Activated naive CD8-positive, alpha-beta T cell treated with anti-CD3 and anti-CD28 coated beads, Interleukin-2, amount 50 U/mL, for 24 hours (primary cell): ENCODE data around the gene IPO13.
A peak's percentile ranks its signal among the peaks of the same experiment; 100 is the strongest.

ENCODE experiments used
- ATAC-seq: fragments of 150-1000 bp; cut with Tn5 transposase; one replicate; pipeline ENCODE4 v1.10.0; 2021
- DNase-seq: peaks from one replicate; pipeline ENCODE4 v3.0.0; 2021
- H3K27ac Mint-ChIP-seq: one replicate; pipeline ENCODE4 v1.8.0; 2021; ENCODE audit warnings: mild to moderate bottlenecking, mixed read lengths
- H3K27me3 Mint-ChIP-seq: one replicate; pipeline ENCODE4 v1.8.0; 2021; ENCODE audit warnings: mixed read lengths
- H3K36me3 Mint-ChIP-seq: one replicate; pipeline ENCODE4 v1.8.0; 2021; ENCODE audit warnings: low read depth, mixed read lengths
- H3K4me1 Mint-ChIP-seq: one replicate; pipeline ENCODE4 v1.8.0; 2021; ENCODE audit warnings: mixed read lengths
- H3K4me3 Mint-ChIP-seq: one replicate; pipeline ENCODE4 v1.8.0; 2021; ENCODE audit warnings: mild to moderate bottlenecking, moderate library complexity, mixed read lengths
- H3K9me3 Mint-ChIP-seq: one replicate; pipeline ENCODE4 v1.8.0; 2021; ENCODE audit warnings: mixed read lengths

IPO13 gene

DNA sequence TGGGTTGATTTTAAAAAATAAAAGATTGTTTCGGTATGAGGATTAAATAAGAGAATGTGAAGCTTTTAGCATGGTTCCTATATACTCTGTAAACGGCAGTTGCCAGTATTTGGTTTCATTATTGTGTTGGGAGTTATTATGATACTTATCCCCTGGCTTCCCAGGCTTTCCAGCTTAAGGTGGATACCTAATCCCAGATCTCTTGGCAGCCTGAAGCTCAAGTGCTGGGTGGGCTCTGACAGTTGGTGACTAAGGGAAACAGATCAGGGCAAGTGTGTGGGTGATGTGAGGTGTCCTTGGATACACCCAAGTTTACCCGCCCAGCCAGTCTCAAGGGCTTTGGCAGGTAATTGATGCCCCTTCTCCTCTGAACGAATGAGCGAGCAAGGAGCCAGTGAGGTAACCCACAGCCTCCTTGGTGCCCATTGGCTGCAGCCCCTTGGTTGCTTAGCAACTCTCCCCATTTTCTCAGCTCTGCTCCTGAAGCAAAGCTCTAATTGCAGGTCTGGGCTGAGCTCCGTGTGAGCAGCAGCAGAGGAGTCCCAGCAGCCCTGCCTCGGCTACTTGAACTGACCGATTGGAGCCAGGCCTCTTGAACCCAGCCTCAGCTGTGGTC, 6.1 kb downstream of the IPO13 start:
- ATAC-seq (no peak), DNase-seq (no peak)
- H3K36me3 Mint-ChIP-seq, result peaks cover 14% of the 10 kb centered on the region
- H3K27ac Mint-ChIP-seq, result no peak overlapping the region
- H3K27me3 Mint-ChIP-seq, result no peaks in the 10 kb centered on the region
- peaks cover 18% of the 10 kb centered on the region for H3K4me1 Mint-ChIP-seq
- no peak overlapping the region for H3K4me3 Mint-ChIP-seq
- no peaks in the 10 kb centered on the region for H3K9me3 Mint-ChIP-seq

DNA sequence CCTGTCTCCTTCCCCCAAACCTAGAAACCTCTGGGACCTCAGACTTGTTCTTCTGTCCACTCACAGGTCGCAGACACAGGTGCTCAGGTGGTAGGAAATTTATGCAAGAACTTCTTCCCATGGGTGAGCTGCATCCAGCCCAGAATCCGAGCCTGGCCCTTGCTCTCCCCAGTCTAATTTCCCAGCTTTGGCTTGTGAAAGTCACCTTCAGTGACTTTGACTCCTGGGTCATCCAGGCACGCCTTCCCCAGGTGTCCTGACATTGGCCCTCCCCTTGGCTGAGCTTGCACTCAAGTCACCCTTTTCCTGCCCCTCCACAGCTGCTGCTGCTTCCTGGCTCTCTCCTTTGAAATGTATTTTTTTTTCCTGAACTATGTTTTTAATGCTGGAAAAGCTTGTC, 6.6 kb downstream of the IPO13 start:
- H3K4me1 Mint-ChIP-seq, result peaks cover 13% of the 10 kb centered on the region
- DNase-seq (no peak), ATAC-seq (no peak)
- H3K27me3 Mint-ChIP-seq, result no peaks in the 10 kb centered on the region
- no peaks in the 10 kb centered on the region for H3K9me3 Mint-ChIP-seq
- no peak overlapping the region for H3K27ac Mint-ChIP-seq
- no peak overlapping the region for H3K4me3 Mint-ChIP-seq
- peaks cover 14% of the 10 kb centered on the region for H3K36me3 Mint-ChIP-seq

DNA sequence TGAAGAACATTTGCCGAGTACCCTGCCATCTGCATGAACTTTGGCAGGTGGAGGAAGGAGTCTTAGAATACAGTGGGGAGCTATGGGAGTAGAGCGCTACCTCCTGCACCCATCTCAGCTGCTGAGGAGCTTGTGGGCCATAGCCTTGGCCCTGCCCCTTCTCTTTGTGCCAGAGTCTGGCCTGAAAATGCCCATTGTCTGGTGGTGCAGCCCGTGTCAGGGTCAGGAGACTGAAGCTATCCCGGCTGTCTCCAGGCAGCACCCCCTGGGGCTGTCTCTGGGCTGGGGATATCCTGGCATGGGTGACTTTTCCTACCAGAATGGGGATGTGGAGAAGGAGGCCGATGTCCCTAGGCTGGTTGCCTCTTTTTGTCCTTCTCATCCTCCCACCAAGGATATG, 7.3 kb downstream of the IPO13 start:
- Mint-ChIP-seq H3K36me3 (peaks cover 17% of the 10 kb centered on the region), H3K9me3 (no peaks in the 10 kb centered on the region), H3K27me3 (no peaks in the 10 kb centered on the region), H3K4me1 (peaks cover 12% of the 10 kb centered on the region), H3K4me3 (no peak overlapping the region), H3K27ac (no peak overlapping the region)
- no peak for ATAC-seq
- no peak for DNase-seq

DNA sequence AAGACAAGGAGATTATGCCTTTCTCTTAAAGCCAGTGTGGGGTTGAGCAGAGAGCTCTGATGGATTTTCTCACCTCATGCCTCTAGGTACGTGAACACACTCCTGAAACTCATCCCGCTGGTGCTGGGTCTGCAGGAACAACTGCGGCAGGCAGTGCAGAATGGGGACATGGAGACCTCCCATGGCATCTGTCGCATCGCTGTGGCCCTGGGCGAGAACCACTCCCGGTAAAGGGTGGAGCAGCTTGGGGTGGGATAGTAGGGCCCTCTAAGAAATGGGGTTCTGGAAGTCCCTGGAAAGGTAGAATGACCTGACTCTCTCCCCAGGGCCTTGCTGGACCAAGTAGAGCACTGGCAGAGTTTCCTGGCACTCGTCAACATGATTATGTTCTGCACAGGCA, 9.5 kb downstream of the IPO13 start:
- Mint-ChIP-seq H3K27ac (no peak overlapping the region), H3K36me3 (peaks cover 11% of the 10 kb centered on the region), H3K9me3 (no peaks in the 10 kb centered on the region), H3K27me3 (no peaks in the 10 kb centered on the region), H3K4me1 (peaks cover 4% of the 10 kb centered on the region), H3K4me3 (no peak overlapping the region)
- ATAC-seq, result no peak
- DNase-seq, result no peak

DNA sequence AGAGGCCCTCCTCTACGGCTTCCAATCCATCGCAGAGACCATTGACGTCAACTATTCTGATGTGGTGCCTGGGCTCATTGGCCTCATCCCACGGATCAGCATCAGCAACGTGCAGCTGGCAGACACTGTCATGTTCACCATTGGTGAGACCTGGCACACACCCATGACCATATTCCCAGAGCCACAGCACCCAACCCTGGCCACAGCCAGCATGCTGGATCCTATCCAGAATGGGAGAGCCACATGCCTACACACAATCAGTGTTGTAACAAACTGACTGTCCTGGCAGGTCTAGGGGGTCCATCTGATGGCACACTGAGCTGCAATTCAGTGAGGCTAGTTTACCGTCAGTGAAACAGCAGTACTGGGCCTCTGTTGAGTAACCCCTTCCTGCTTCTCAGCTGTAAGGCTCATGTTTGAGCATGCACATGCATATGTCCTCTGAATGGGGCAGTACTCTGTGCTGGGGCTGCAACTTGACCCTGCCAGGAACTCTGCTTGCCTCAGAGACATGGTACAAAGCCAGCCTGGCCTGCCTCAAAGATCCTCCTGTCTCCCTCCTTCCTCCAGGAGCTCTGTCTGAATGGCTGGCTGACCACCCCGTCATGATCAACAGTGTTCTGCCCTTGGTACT, 10.8 kb downstream of the IPO13 start:
- DNase-seq (no peak), ATAC-seq (no peak)
- no peak overlapping the region for H3K4me3 Mint-ChIP-seq
- peaks cover 11% of the 10 kb centered on the region for H3K36me3 Mint-ChIP-seq
- no peaks in the 10 kb centered on the region for H3K4me1 Mint-ChIP-seq
- no peak overlapping the region for H3K27ac Mint-ChIP-seq
- H3K9me3 Mint-ChIP-seq, result no peaks in the 10 kb centered on the region
- H3K27me3 Mint-ChIP-seq, result no peaks in the 10 kb centered on the region

DNA sequence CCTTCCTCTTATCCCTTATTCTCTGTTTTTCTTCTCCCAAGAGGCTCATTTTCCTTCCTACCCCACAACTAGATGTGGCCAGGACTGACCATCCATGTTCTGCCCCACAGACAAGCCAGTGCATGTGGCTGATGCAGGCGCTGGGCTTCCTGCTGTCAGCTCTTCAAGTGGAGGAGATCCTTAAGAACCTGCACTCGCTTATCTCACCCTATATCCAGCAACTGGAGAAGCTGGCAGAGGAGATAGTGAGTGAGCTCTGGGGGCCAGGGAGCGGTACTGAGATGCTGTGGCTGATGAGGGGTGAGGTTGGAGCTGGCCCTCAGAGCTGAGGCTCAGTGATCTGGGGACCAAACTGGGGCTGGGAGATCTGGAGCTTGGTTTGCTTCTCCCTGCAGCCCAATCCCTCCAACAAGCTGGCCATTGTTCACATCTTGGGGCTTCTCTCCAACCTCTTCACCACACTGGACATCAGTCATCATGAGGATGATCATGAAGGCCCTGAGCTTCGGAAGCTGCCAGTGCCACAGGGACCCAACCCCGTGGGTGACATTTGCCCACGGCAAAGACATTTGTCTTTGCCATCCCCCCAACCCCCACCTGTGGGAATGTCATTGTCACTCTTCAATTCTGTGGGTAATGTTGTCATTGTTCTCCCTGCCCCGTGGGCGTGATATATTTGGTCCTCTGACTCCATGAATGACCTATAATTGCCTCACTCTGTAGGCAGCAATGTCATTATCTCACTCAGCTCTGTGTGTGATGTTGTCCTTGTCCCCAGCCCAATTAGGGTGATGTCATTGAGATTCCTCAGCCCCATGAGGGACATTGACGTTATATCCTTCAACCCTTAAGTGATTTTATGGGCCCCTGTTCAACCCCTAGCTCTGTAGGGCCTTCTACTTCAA, 11.9 kb downstream of the IPO13 start:
- ATAC-seq, result no peak

DNA sequence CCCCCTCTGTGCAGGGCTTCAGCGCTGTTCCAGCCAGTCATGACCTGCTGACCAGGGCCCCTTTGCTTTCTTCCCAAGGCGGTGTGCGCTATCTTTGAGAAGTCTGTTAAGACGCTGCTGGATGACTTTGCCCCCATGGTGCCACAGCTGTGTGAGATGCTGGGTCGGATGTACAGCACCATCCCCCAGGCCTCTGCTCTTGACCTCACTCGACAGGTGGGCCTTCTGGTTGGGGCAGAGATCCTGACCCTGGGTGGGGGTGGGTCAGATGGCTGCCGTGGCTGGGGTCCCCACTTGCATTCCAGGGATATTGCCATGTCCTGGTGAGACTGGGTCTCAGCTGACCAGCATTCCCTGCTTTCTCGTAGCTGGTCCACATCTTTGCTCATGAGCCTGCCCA, 14.0 kb downstream of the IPO13 start:
- H3K27ac Mint-ChIP-seq, result no peak overlapping the region
- H3K27me3 Mint-ChIP-seq, result no peaks in the 10 kb centered on the region
- H3K9me3 Mint-ChIP-seq, result no peaks in the 10 kb centered on the region
- DNase-seq (no peak), ATAC-seq (no peak)
- no peak overlapping the region for H3K4me3 Mint-ChIP-seq
- H3K4me1 Mint-ChIP-seq, result no peaks in the 10 kb centered on the region
- H3K36me3 Mint-ChIP-seq, result peaks cover 11% of the 10 kb centered on the region

More for the DNA sequence above, 11.9 kb downstream of the IPO13 start:
- Mint-ChIP-seq H3K27ac (no peak overlapping the region), H3K27me3 (no peaks in the 10 kb centered on the region), H3K4me3 (no peak overlapping the region), H3K9me3 (no peaks in the 10 kb centered on the region), H3K36me3 (peaks cover 11% of the 10 kb centered on the region), H3K4me1 (no peaks in the 10 kb centered on the region)
- no peak for DNase-seq

DNA sequence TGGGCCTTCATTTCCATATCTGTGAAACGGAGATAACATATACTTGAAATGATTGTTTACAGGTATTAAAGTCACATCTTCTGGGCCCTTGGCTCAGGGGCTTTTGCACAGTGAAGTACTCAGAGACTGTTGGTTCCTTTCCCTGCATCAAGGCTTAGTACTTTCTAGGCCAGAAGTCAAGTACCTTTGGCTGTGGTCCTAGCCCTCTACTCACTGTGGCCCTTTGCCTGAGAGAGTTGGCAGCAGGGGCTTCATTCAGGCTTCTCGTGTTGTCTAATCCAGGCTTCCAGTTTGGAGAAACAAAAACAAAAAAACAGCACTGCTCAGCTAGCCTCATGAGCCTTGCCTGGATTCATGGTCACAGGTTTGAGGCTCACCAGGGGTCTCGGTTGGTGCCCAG, 14.9 kb downstream of the IPO13 start:
- Mint-ChIP-seq H3K4me1 (no peaks in the 10 kb centered on the region), H3K36me3 (peaks cover 10% of the 10 kb centered on the region), H3K9me3 (no peaks in the 10 kb centered on the region), H3K27ac (no peak overlapping the region), H3K27me3 (no peaks in the 10 kb centered on the region), H3K4me3 (no peak overlapping the region)
- DNase-seq, result no peak
- no peak for ATAC-seq

DNA sequence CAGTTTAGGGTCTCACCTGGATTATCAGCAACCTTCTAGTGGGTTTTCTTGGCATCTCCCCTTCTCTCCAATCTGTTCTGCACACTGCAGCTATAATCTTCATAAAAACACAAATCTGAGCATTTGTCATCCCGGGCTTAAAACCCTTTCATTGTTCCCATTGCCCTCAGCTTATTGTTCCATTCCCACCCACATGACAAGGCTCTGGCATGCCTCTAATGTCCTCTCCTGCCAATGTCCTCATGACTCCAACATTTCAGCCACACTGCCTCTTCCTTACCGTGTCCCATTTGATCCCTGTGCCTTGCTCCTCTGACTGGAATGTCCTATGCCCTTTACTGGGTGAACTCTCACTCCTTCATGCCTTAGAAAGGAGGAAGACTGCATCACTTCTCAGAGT, 15.6 kb downstream of the IPO13 start:
- H3K4me3 Mint-ChIP-seq, result no peak overlapping the region
- ATAC-seq (no peak), DNase-seq (no peak)
- no peaks in the 10 kb centered on the region for H3K27me3 Mint-ChIP-seq
- H3K4me1 Mint-ChIP-seq, result no peaks in the 10 kb centered on the region
- H3K36me3 Mint-ChIP-seq, result peaks cover 8% of the 10 kb centered on the region
- H3K9me3 Mint-ChIP-seq, result no peaks in the 10 kb centered on the region
- no peak overlapping the region for H3K27ac Mint-ChIP-seq

DNA sequence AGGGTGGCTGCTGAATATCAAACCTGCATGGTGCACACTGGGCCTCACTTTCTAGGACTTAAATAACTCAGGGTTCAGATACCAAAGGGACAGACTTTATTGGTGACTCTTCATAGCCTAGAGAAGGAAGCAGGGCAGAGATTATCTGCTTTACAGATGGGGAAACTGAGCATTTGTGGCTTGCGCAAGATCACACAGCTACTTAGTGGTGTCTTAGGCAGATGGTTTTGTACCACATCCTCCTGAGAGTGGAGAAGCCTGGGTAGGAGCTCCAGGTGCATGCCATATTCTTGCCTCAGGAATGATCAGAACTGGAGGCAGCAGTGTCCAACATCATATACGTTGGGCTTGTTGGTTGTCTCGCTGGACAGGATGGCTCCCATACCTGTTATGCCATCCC, 16.3 kb downstream of the IPO13 start:
- ATAC-seq, result no peak
- Mint-ChIP-seq H3K27ac (no peak overlapping the region), H3K4me1 (no peaks in the 10 kb centered on the region), H3K9me3 (no peaks in the 10 kb centered on the region), H3K4me3 (no peak overlapping the region), H3K36me3 (peaks cover 7% of the 10 kb centered on the region), H3K27me3 (no peaks in the 10 kb centered on the region)
- DNase-seq, result no peak

DNA sequence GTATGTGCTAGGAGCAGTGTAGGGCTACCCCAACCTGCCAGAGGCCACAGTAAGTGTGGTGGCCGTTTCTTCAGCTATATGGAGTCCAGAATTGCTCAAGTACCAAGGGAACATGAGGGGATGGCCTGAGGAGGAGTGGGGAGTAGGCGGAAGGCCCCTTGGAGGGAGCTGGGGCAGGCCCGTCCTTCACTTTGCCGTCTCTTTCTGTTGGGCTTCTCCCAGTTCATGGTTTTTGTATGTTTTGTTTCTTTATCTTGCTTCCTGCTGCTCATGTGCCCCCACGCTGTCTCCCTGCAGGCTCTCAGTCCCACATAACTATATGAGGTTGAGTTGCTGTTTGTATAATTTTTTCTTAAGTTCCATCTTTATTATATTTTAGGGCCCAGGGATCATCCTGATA, 17.1 kb downstream of the IPO13 start:
- Mint-ChIP-seq H3K27ac (no peak overlapping the region), H3K4me3 (no peak overlapping the region), H3K4me1 (no peaks in the 10 kb centered on the region), H3K27me3 (no peaks in the 10 kb centered on the region), H3K36me3 (peaks cover 5% of the 10 kb centered on the region), H3K9me3 (no peaks in the 10 kb centered on the region)
- DNase-seq, result no peak
- no peak for ATAC-seq

DNA sequence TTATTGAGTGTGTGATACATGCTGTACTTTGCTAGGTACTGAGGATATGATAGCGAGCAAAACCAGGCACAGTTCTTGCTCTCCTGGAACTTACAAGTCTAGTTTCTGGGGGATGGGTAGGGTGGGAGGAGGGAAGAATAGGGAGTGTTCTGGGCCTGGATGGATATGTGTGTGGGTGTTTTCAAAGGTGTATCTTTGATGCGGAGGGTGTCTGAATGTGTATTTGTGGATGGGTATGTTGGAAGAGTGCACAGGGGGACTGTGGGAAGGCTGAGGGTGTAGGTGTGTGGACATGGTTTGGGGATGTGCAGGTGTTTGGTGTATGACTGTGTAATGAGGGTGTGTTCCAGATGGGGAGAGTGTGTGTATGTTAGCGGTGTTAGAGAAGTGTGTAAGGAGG, 18.6 kb downstream of the IPO13 start:
- Mint-ChIP-seq H3K27me3 (no peaks in the 10 kb centered on the region), H3K4me1 (peaks cover 7% of the 10 kb centered on the region), H3K27ac (no peak overlapping the region), H3K36me3 (peaks cover 8% of the 10 kb centered on the region), H3K4me3 (no peak overlapping the region), H3K9me3 (no peaks in the 10 kb centered on the region)
- DNase-seq (no peak), ATAC-seq (no peak)

DNA sequence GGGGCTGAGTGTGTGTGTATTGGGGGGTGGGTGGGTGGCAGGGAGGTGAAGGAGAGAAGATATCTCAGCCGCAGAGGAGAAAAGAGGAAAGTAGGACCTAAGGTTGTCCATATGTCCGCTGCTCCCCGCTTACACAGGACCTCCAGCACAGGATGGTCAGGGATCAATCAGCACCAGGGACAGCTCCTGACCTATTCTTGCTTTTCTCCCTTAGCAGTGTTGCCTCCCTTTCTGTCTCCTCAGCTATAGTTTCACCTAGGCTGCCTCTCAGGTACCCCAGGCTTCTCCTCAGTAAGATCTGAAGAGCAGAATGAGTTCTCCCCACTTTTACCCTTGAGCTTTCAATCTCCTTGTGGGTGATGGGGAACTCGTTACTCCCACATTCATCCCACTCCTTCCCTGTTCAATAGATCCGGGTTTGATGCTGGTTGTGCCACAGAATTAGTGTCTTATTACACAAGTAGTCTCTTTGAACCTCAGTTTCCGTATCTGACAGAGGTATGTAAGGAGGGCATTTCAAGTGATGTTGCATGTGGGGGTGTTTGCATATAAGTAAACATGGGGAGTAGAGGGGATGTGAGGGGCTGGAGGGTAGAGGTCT, 21.7 kb downstream of the IPO13 start:
- Mint-ChIP-seq H3K27ac (no peak overlapping the region), H3K4me1 (peaks cover 20% of the 10 kb centered on the region)

DNA sequence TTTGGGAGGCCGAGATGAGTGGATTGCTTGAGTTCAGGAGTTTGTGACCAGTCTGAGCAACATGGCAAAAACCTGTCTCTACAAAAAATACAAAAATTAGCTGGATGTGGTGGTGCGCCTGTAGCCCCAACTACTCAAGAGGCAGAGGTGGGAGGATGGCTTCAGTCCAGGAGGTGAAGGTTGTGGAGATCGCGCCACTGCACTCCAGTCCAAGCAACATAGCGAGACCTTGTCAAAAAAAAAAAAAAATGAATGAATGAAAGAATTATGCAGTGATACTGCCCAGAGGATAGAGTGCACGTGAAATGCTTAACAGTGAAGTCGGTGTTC, 22.6 kb downstream of the IPO13 start:
- H3K36me3 Mint-ChIP-seq, result peaks cover 22% of the 10 kb centered on the region
- peaks cover 29% of the 10 kb centered on the region for H3K4me1 Mint-ChIP-seq
- no peak for DNase-seq
- ATAC-seq, result no peak
- peak overlapping the region; percentile 87 for H3K27ac Mint-ChIP-seq
- H3K27me3 Mint-ChIP-seq, result no peaks in the 10 kb centered on the region
- H3K9me3 Mint-ChIP-seq, result no peaks in the 10 kb centered on the region
- H3K4me3 Mint-ChIP-seq, result peak overlapping the region; percentile 97

More for the DNA sequence above, 21.7 kb downstream of the IPO13 start:
- DNase-seq, result no peak
- no peak for ATAC-seq
- Mint-ChIP-seq H3K27me3 (no peaks in the 10 kb centered on the region), H3K9me3 (no peaks in the 10 kb centered on the region), H3K36me3 (peaks cover 19% of the 10 kb centered on the region), H3K4me3 (no peak overlapping the region)
